Right lobe of liver (tissue), 6 donors: ENCODE measurements around the gene ZNF474. TPM values are rescaled to one million over a fixed set of nuclear protein-coding genes. Genes with fewer than 3 reads are reported as not detected.

ENCODE experiments used
- ATAC-seq, 4 donors: fragments of 200-7000 bp; cut with Tn5 transposase; one replicate each; pipeline ENCODE4 v1.9.1; 2020; ENCODE audit warnings: mild to moderate bottlenecking in 4 of 4, moderate library complexity in 4 of 4
- DNase-seq, 3 donors: peaks; one replicate each; pipeline ENCODE4 v3.0.0-alpha.2; 2020
- H3K27ac ChIP-seq, 3 donors: fragments of 200-600 bp; one replicate each; pipeline ENCODE4 v1.8.0; 2022
- H3K27me3 ChIP-seq, 2 donors: fragments of 200-600 bp; one replicate each; pipeline ENCODE4 v1.8.0; 2022
- H3K36me3 ChIP-seq, 4 donors: fragments of 200-600 bp; sonication (generic) in 1 of 4; one replicate each; pipeline versions ENCODE4 v1.5.1 to v1.8.0; 2017 to 2022; ENCODE audit warnings: control low read depth in 1 of 4
- H3K4me1 ChIP-seq, 4 donors: fragments of 200-600 bp; sonication (generic) in 1 of 4; one replicate each; pipeline versions ENCODE4 v1.5.1 to v1.8.0; 2017 to 2022; ENCODE audit warnings: control low read depth in 1 of 4
- H3K4me3 ChIP-seq, 3 donors: fragments of 200-600 bp; one replicate each; pipeline ENCODE4 v1.8.0; 2022
- H3K9me3 ChIP-seq, 4 donors: fragments of 200-600 bp; sonication (generic) in 1 of 4; one replicate each; pipeline versions ENCODE4 v1.5.1 to v1.8.0; 2017 to 2022; ENCODE audit warnings: control low read depth in 1 of 4
- CTCF ChIP-seq, 4 donors: fragments of 200-600 bp in 3 of 4; fragments of 450-650 bp in 1 of 4; IDR thresholded peaks; one replicate each; pipeline versions ENCODE4 v1.5.1 to v1.8.0; 2016 to 2022; ENCODE audit warnings: antibody characterized with exemption in 4 of 4, mild to moderate bottlenecking in 2 of 4
- POLR2A ChIP-seq: fragments of 450-650 bp; IDR thresholded peaks from one replicate; pipeline ENCODE4 v1.6.1; 2017; ENCODE audit warnings: antibody characterized with exemption, mild to moderate bottlenecking
- WGBS: methylation state at CpG from one replicate; pipeline ENCODE4 v1.1.6; 2018; ENCODE audit warnings: low coverage, low lambda C conversion rate; ENCODE audit not compliant: insufficient coverage; ENCODE audit errors: missing lambda C conversion rate; 5-methylcytosine and 5-hydroxymethylcytosine counted together
- intact Hi-C, 2 donors: fragments of 100-400 bp; cut with DNase I; formaldehyde crosslinking; loops; one replicate each; pipeline versions ENCODE4 v1.11.2 to v1.14.1; 2022
- total RNA-seq, 6 experiments: library from RNA; depleted of rRNA in 2 of 6; stranded (reverse); fragments of >200 nt in 2 of 6; fragmentation: NEBNext Ultra II Directional in 3 of 6; extraction: Animal tissue kit (Norgen Biotek cat#: 25700) in 3 of 6; gene quantifications; one replicate each; pipeline versions ENCODE4 v1.1.0 to v1.2.4, GENCODE V29; 2016 to 2023
- donor health status: DM: no; HTN: yes; CAD: no.
- donor health status: DM: no; HTN: no; CAD: no.
- donor health status: DM: no; HTN: no; CAD: no.
- donor health status: DM: no; HTN: yes; CAD: no.
- donor health status: DM: no; HTN: yes; CAD: no.

Gene ZNF474
- total RNA-seq, 6 experiments from 2014 or later = 0.12 TPM; not detected in 5

- no peak overlapping the region for H3K27ac ChIP-seq
- WGBS = 72% methylated on average over 3 of the region's 3 CpGs
- H3K4me1 ChIP-seq = no peaks in the 10 kb centered on the region
- H3K27me3 ChIP-seq = no peaks in the 10 kb centered on the region
- H3K36me3 ChIP-seq = no peaks in the 10 kb centered on the region
- H3K4me3 ChIP-seq = no peak overlapping the region
- DNase-seq (no peak), ATAC-seq (no peak)
- intact Hi-C loops = no loop called here
- no peak for TF ChIP-seq CTCF (IDR thresholded peaks at IDR 0.05)
- no peak for TF ChIP-seq POLR2A
- H3K9me3 ChIP-seq = no peaks in the 10 kb centered on the region
These were observed 10.1 kb upstream of the ZNF474 start for GRCh38 chr5:122119205-122119604.

DNA sequence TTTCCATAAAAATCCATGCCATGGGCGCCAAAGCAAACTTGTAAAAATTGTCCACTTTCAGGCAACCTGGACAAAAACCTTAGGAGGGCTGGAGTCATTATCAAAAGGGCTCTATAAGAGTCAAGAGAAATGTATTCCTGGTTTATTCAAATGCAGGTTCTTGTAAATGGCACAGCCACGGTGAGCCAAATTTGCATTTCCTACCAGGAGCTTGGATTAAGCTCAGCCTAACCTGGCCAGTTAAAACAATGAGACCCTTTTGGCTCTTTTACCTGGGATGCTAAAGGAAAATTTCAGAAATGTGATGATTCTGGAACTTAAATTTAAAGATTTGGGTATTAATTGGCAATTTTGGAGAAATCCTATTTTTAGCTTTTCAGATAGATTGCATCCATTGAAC lies 8.9 kb upstream of the ZNF474 start:
- intact Hi-C loops = no loop called here
- H3K9me3 ChIP-seq = no peaks in the 10 kb centered on the region
- no peaks in the 10 kb centered on the region for H3K27me3 ChIP-seq
- H3K4me1 ChIP-seq = no peaks in the 10 kb centered on the region
- H3K27ac ChIP-seq = no peak overlapping the region
- H3K4me3 ChIP-seq = no peak overlapping the region
- DNase-seq = no peak
- H3K36me3 ChIP-seq = no peaks in the 10 kb centered on the region
- 67% methylated on average over 2 of the region's 2 CpGs for WGBS
- TF ChIP-seq CTCF (IDR thresholded peaks at IDR 0.05) (no peak), POLR2A (no peak)
- no peak for ATAC-seq

DNA sequence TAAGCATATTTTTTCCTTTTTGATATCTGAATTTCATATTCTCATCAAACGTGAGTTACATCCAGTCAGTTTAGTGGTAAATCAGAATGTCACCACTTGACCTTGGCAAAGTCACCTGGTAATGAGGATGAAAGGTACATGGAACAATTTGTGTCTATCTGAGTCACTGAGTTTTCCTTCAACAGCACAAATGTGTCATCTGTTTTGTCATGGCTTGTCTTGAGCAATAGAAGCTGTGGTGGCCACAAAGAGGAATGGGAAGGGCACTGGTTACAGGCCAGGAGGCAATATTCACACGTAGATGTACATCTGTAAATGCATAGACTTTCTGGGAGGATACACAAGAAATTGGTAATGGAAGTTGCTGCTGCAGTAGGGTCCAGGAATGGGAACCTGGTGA lies 8.4 kb upstream of the ZNF474 start:
- DNase-seq (no peak), ATAC-seq (no peak)
- TF ChIP-seq POLR2A (no peak), CTCF (IDR thresholded peaks at IDR 0.05) (no peak)
- H3K27me3 ChIP-seq = no peaks in the 10 kb centered on the region
- intact Hi-C loops = no loop called here
- no peaks in the 10 kb centered on the region for H3K4me1 ChIP-seq
- WGBS = 55% methylated on average over 2 of the region's 2 CpGs
- no peaks in the 10 kb centered on the region for H3K9me3 ChIP-seq
- no peaks in the 10 kb centered on the region for H3K36me3 ChIP-seq
- H3K27ac ChIP-seq = no peak overlapping the region
- no peak overlapping the region for H3K4me3 ChIP-seq

- H3K27ac ChIP-seq = no peak overlapping the region
- ATAC-seq (no peak), DNase-seq (no peak)
- no peaks in the 10 kb centered on the region for H3K36me3 ChIP-seq
- no peaks in the 10 kb centered on the region for H3K4me1 ChIP-seq
- intact Hi-C loops = no loop called here
- H3K9me3 ChIP-seq = no peaks in the 10 kb centered on the region
- no peaks in the 10 kb centered on the region for H3K27me3 ChIP-seq
- 63% methylated on average over 8 of the region's 11 CpGs for WGBS
- TF ChIP-seq CTCF (IDR thresholded peaks at IDR 0.05) (no peak), POLR2A (no peak)
- H3K4me3 ChIP-seq = no peak overlapping the region
These were observed 7.6 kb upstream of the ZNF474 start for GRCh38 chr5:122121479-122122465.
